SK-N-SH treated with all-trans-retinoic acid at 6 μM for 48 hours (cell line): ENCODE measurements around the gene ITPR2.

ENCODE experiments used
- ATAC-seq: fragments of 200-7000 bp; cut with Tn5 transposase; 3 replicates; pipeline ENCODE4 v1.9.1; 2020; ENCODE audit warnings: mild to moderate bottlenecking, moderate library complexity
- CREB5 ChIP-seq: fragments of 250-450 bp; sonication (Bioruptor Pico); IDR thresholded peaks from 2 replicates; pipeline ENCODE4 v1.5.1; 2020; ENCODE audit warnings: low read depth, mild to moderate bottlenecking, moderate library complexity
- CSDC2 ChIP-seq: fragments of 250-450 bp; sonication (Bioruptor Pico); IDR thresholded peaks from 2 replicates; pipeline ENCODE4 v1.5.0; 2020; ENCODE audit warnings: mild to moderate bottlenecking, moderate library complexity
- CSRNP3 ChIP-seq: fragments of 250-450 bp; sonication (Bioruptor Pico); IDR thresholded peaks from 2 replicates; pipeline ENCODE4 v1.5.1; 2021; ENCODE audit warnings: mild to moderate bottlenecking, moderate library complexity
- ISL1 ChIP-seq: fragments of 250-450 bp; sonication (Bioruptor Pico); IDR thresholded peaks from 2 replicates; pipeline ENCODE4 v2.1.2; 2022; ENCODE audit warnings: mild to moderate bottlenecking, moderate library complexity
- PATZ1 ChIP-seq: fragments of 250-450 bp; sonication (Bioruptor Pico); IDR thresholded peaks from 2 replicates; pipeline ENCODE4 v1.8.0; 2020; ENCODE audit warnings: mild to moderate bottlenecking, moderate library complexity, borderline replicate concordance
- POU6F1 ChIP-seq: fragments of 250-450 bp; sonication (Bioruptor Pico); IDR thresholded peaks from 2 replicates; pipeline ENCODE4 v1.8.0; 2021; ENCODE audit warnings: low read depth, mild to moderate bottlenecking, moderate library complexity, borderline replicate concordance
- SNAI2 ChIP-seq: fragments of 250-450 bp; sonication (Bioruptor Pico); IDR thresholded peaks from 2 replicates; pipeline ENCODE4 v1.5.0; 2020; ENCODE audit warnings: mild to moderate bottlenecking, moderate library complexity
- TOX ChIP-seq: fragments of 250-450 bp; sonication (Bioruptor Pico); IDR thresholded peaks from 2 replicates; pipeline ENCODE4 v1.8.0; 2021; ENCODE audit warnings: mild to moderate bottlenecking, moderate library complexity, borderline replicate concordance
- TSHZ2 ChIP-seq: fragments of 250-450 bp; sonication (Bioruptor Pico); IDR thresholded peaks from 2 replicates; pipeline ENCODE4 v1.5.0; 2020; ENCODE audit warnings: mild to moderate bottlenecking, moderate library complexity
- ZNF565 ChIP-seq: fragments of 450-650 bp; formaldehyde crosslinking; conservative IDR thresholded peaks from 2 replicates; pipeline ENCODE4 v1.5.0; 2020; ENCODE audit warnings: low read depth, mild to moderate bottlenecking, moderate library complexity
- ZNF70 ChIP-seq: fragments of 450-650 bp; formaldehyde crosslinking; IDR thresholded peaks from 2 replicates; pipeline ENCODE4 v1.5.0; 2020; ENCODE audit warnings: mild to moderate bottlenecking, moderate library complexity

The ITPR2 gene

GRCh38 chr12:26696613-26697092 lies 136.3 kb downstream of the ITPR2 start:
- no peak for ATAC-seq
- TF ChIP-seq CREB5 (CRISPR knock-in tag) (no peak), CSDC2 (no peak), TOX (CRISPR knock-in tag) (no peak), ISL1 (CRISPR knock-in tag) (no peak), PATZ1 (CRISPR knock-in tag) (no peak), ZNF565 (no peak)
- TF ChIP-seq, all 23 proteins: peak for 0

- ATAC-seq = no peak
Observed at GRCh38 chr12:26696048-26696612, 136.9 kb downstream of the ITPR2 start.

More at GRCh38 chr12:26696048-26696612, 136.9 kb downstream of the ITPR2 start:
- TF ChIP-seq POU6F1 (CRISPR knock-in tag) (no peak), ZNF70 (CRISPR knock-in tag) (no peak), PATZ1 (CRISPR knock-in tag) (no peak), TSHZ2 (CRISPR knock-in tag) (no peak), SNAI2 (no peak), ISL1 (CRISPR knock-in tag) (no peak), ZNF565 (no peak), CREB5 (CRISPR knock-in tag) (no peak), CSRNP3 (no peak)
